ENCODE measurements around the gene SERPINI1. TPM values are rescaled to one million over a fixed set of nuclear protein-coding genes. Genes with fewer than 3 reads are reported as not detected.

Gene SERPINI1
- total and polyA plus RNA-seq, 9 of the 15 experiments (the other 6 are each of a cell fraction or from before 2014, with no cell fraction given), result 1.6 to 9.9 (median 3.5) TPM

DNA sequence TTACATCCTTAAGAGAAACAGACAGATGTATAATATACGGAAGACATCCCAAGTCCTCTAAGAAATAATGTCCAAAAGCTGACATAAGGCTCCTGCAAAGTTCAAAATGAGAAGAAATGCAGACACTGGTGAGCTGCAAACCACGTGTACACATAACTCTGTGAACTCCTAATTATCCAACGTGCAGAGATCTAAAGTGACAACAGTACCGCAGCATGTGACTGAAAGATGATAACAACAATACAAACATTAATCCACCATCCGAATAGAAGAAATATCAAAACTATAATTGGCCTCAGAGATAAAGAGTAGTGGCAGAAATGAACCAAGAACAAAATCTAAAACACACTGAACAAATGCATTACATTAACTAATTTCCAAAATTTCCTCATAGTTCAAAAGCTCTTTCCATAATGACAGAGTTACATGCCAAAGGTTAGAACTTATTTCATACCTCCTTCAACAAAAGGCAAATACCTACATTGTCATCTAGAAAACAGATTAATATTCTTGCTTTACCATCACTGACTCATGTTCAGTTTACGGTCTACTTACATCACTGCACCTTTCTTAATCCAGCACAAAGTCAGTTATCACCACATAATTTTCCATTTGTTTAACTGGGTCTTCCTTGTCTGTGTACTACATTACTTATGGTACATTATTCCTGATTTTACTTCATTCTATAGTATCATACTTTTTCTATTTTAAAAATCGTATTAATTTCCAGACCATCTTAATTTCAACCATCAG is 3.0 kb upstream of the SERPINI1 start (continued):
- TF ChIP-seq GTF2A2 (tag; IDR thresholded peaks at IDR 0.05) (no peak), BHLHE40 (IDR thresholded peaks at IDR 0.05; ENCODE audit: low read length) (peak; percentile 56; the same call in 1 of the 2 replicates), ZNF518B (CRISPR knock-in tag; IDR thresholded peaks at IDR 0.05) (no peak), RFX7 (CRISPR knock-in tag; IDR thresholded peaks at IDR 0.05) (no peak), KAT2B (IDR thresholded peaks at IDR 0.05; ENCODE audit: low read depth, low read length) (no peak), FOXK1 (CRISPR knock-in tag; IDR thresholded peaks at IDR 0.05; ENCODE audit: borderline replicate concordance) (no peak), TAF7 (tag; IDR thresholded peaks at IDR 0.05) (no peak), E2F4 (CRISPR knock-in tag; IDR thresholded peaks at IDR 0.05; ENCODE audit: low read depth) (no peak), NR2C2 (CRISPR knock-in tag; IDR thresholded peaks at IDR 0.05) (no peak), NR2C2 (tag; IDR thresholded peaks at IDR 0.05) (peak; percentile 50), YY1 (IDR thresholded peaks at IDR 0.05; ENCODE audit: borderline replicate concordance in 1 of 3, control insufficient read depth in 1 of 3, extremely low read depth in 1 of 3, insufficient read depth in 3 of 3, insufficient read length in 1 of 3, insufficient replicate concordance in 2 of 3, low read depth in 1 of 3, low read length in 2 of 3) (no peak), U2AF2 (optimal IDR thresholded peaks at IDR 0.05; ENCODE audit: low read depth, low read length) (no peak), RBM22 (IDR thresholded peaks at IDR 0.05; ENCODE audit: low read depth, low read length, poor library complexity, severe bottlenecking) (no peak), KDM5B (IDR thresholded peaks at IDR 0.05; ENCODE audit: insufficient replicate concordance, low read depth, low read length) (no peak), EP400 (IDR thresholded peaks at IDR 0.05) (peak; percentile 21; the same call in 1 of the 2 replicates), TCF7 (IDR thresholded peaks at IDR 0.05; ENCODE audit: borderline replicate concordance) (no peak), LARP7 (IDR thresholded peaks at IDR 0.05) (no peak), PML (IDR thresholded peaks at IDR 0.05; ENCODE audit: low read length) (no peak), KLF6 (CRISPR knock-in tag; IDR thresholded peaks at IDR 0.05; ENCODE audit: borderline replicate concordance) (no peak)
- TF ChIP-seq, protein P1, sequence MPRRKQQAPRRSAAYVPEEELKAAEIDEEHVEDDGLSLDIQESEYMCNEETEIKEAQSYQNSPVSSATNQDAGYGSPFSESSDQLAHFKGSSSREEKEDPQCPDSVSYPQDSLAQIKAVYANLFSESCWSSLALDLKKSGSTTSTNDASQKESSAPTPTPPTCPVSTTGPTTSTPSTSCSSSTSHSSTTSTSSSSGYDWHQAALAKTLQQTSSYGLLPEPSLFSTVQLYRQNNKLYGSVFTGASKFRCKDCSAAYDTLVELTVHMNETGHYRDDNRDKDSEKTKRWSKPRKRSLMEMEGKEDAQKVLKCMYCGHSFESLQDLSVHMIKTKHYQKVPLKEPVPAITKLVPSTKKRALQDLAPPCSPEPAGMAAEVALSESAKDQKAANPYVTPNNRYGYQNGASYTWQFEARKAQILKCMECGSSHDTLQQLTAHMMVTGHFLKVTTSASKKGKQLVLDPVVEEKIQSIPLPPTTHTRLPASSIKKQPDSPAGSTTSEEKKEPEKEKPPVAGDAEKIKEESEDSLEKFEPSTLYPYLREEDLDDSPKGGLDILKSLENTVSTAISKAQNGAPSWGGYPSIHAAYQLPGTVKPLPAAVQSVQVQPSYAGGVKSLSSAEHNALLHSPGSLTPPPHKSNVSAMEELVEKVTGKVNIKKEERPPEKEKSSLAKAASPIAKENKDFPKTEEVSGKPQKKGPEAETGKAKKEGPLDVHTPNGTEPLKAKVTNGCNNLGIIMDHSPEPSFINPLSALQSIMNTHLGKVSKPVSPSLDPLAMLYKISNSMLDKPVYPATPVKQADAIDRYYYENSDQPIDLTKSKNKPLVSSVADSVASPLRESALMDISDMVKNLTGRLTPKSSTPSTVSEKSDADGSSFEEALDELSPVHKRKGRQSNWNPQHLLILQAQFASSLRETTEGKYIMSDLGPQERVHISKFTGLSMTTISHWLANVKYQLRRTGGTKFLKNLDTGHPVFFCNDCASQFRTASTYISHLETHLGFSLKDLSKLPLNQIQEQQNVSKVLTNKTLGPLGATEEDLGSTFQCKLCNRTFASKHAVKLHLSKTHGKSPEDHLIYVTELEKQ (CRISPR knock-in tag; IDR thresholded peaks at IDR 0.05), result no peak

Data from K562 (cell line).